IMR-90 (cell line): ENCODE measurements around the gene SYT5. TPM values are rescaled to one million over a fixed set of nuclear protein-coding genes. Genes with fewer than 3 reads are reported as not detected.

Experiments
- ATAC-seq: fragments of 200-7000 bp; cut with Tn5 transposase; 2 replicates; pipeline ENCODE4 v1.9.1; 2020; ENCODE audit warnings: low read depth, mild to moderate bottlenecking, moderate library complexity
- BruUV-seq: library from RNA; stranded (reverse); fragments of 400-500 nt; replicated peaks from 2 replicates; lab custom pipeline; 2021; lab: Mats Ljungman, UMichigan
- CTCF ChIA-PET: fragments of 300-600 bp; formaldehyde crosslinking; extraction: SDS; loops from one replicate; lab custom pipeline; 2021; ENCODE audit warnings: antibody characterized with exemption; lab: Yijun Ruan, JAX
- POLR2A ChIA-PET: fragments of 300-600 bp; sonication (Branson Sonifier 250); formaldehyde crosslinking; loops from one replicate; lab custom pipeline; 2022; ENCODE audit warnings: antibody characterized with exemption; ENCODE audit not compliant: unreplicated experiment; lab: Charles Lee
- DNase-seq: peaks from one replicate; pipeline ENCODE4 v3.0.0; 2013
- H2AFZ ChIP-seq: replicated peaks from 2 replicates; pipeline ENCODE3; 2013; ENCODE audit warnings: low read length, mild to moderate bottlenecking; ENCODE audit not compliant: poor library complexity
- H2AK5ac ChIP-seq: 2 replicates; pipeline ENCODE4 v1.6.1; 2013; ENCODE audit warnings: low read depth, low read length, inconsistent platforms
- H2AK9ac ChIP-seq: replicated peaks from 2 replicates; pipeline ENCODE3; 2013; ENCODE audit warnings: mild to moderate bottlenecking, low read depth, low read length, moderate library complexity; ENCODE audit not compliant: poor library complexity
- H2BK120ac ChIP-seq: 2 replicates; pipeline ENCODE4 v1.6.1; 2013; ENCODE audit warnings: low read depth, low read length, inconsistent platforms
- H2BK15ac ChIP-seq: 3 replicates; pipeline ENCODE4 v1.6.1; 2013; ENCODE audit warnings: low read depth, low read length, inconsistent platforms
- H2BK20ac ChIP-seq: 2 replicates; pipeline ENCODE4 v1.6.1; 2013; ENCODE audit warnings: low read depth, mild to moderate bottlenecking, inconsistent platforms, low read length, moderate library complexity
- H2BK5ac ChIP-seq: 2 replicates; pipeline ENCODE4 v1.6.1; 2013; ENCODE audit warnings: mild to moderate bottlenecking, low read depth, low read length, inconsistent platforms; ENCODE audit not compliant: poor library complexity, severe bottlenecking
- H3K14ac ChIP-seq: replicated peaks from 2 replicates; pipeline ENCODE4 v1.6.1; 2013; ENCODE audit warnings: low read depth, low read length, inconsistent platforms
- H3K18ac ChIP-seq: 2 replicates; pipeline ENCODE4 v1.6.1; 2013; ENCODE audit warnings: low read depth, low read length, control low read depth
- H3K23ac ChIP-seq: 2 replicates; pipeline ENCODE4 v1.6.1; 2013; ENCODE audit warnings: low read depth, low read length, inconsistent platforms
- H3K27ac ChIP-seq: 2 replicates; pipeline ENCODE4 v1.5.1; 2013; ENCODE audit warnings: mild to moderate bottlenecking, control low read depth, low read length; ENCODE audit not compliant: insufficient read depth
- H3K27me3 ChIP-seq: 2 replicates; pipeline ENCODE4 v1.6.1; 2013; ENCODE audit warnings: low read length; ENCODE audit not compliant: control insufficient read depth, insufficient read depth
- H3K36me3 ChIP-seq: 2 replicates; pipeline ENCODE4 v1.6.1; 2013; ENCODE audit warnings: low read length, mixed read lengths; ENCODE audit not compliant: control insufficient read depth, insufficient read depth
- H3K4ac ChIP-seq: 2 replicates; pipeline ENCODE4 v1.6.1; 2013; ENCODE audit warnings: low read depth, low read length, inconsistent platforms
- H3K4me1 ChIP-seq: 2 replicates; pipeline ENCODE4 v1.6.1; 2013; ENCODE audit warnings: low read length, mixed read lengths; ENCODE audit not compliant: control insufficient read depth, insufficient read depth
- H3K4me2 ChIP-seq: 2 replicates; pipeline ENCODE4 v1.6.1; 2013; ENCODE audit warnings: low read depth, mild to moderate bottlenecking, control low read depth, low read length, moderate library complexity
- H3K4me3 ChIP-seq: 2 replicates; pipeline ENCODE4 v1.5.1; 2013; ENCODE audit warnings: low read depth, mild to moderate bottlenecking, control low read depth, low read length, moderate library complexity; ENCODE audit not compliant: insufficient read depth
- H3K56ac ChIP-seq: 2 replicates; pipeline ENCODE4 v1.6.1; 2013; ENCODE audit warnings: low read length, inconsistent platforms; ENCODE audit not compliant: insufficient read depth; ENCODE audit errors: extremely low read depth
- H3K79me1 ChIP-seq, 2 experiments: 2 replicates each; pipeline ENCODE4 v1.6.1; 2013; ENCODE audit warnings: low read length in 2 of 2, inconsistent platforms in 1 of 2, low read depth in 1 of 2
- H3K9ac ChIP-seq: 2 replicates; pipeline ENCODE4 v1.6.1; 2013; ENCODE audit warnings: low read depth, low read length, control low read depth
- H3K9me1 ChIP-seq: 2 replicates; pipeline ENCODE4 v1.6.1; 2013; ENCODE audit warnings: low read length, inconsistent platforms; ENCODE audit not compliant: insufficient read depth
- H3K9me3 ChIP-seq: 2 replicates; pipeline ENCODE4 v1.6.1; 2013; ENCODE audit warnings: low read length; ENCODE audit not compliant: control insufficient read depth, insufficient read depth
- H4K20me1 ChIP-seq: 2 replicates; pipeline ENCODE4 v1.6.1; 2013; ENCODE audit warnings: low read length, inconsistent platforms; ENCODE audit not compliant: insufficient read depth
- H4K5ac ChIP-seq: 2 replicates; pipeline ENCODE4 v1.6.1; 2013; ENCODE audit warnings: mild to moderate bottlenecking, low read depth, low read length, control low read depth
- H4K8ac ChIP-seq, 2 experiments: 2 replicates each; pipeline ENCODE4 v1.6.1; 2013; ENCODE audit warnings: low read depth in 2 of 2, low read length in 2 of 2, control low read depth in 1 of 2, inconsistent platforms in 1 of 2
- H4K91ac ChIP-seq: 2 replicates; pipeline ENCODE4 v1.6.1; 2013; ENCODE audit warnings: low read depth, low read length, inconsistent platforms; ENCODE audit not compliant: insufficient read depth
- NFE2L2 ChIP-seq: fragments of 150-350 bp; IDR thresholded peaks from 2 replicates; pipeline ENCODE4 v1.6.1; 2016; ENCODE audit warnings: low read depth, mild to moderate bottlenecking, low read length
- RCOR1 ChIP-seq: IDR thresholded peaks from 2 replicates; pipeline ENCODE4 v1.6.1; 2012; ENCODE audit warnings: mild to moderate bottlenecking, low read length, improper control_type of control experiment; ENCODE audit not compliant: insufficient replicate concordance
- RFX5 ChIP-seq: IDR thresholded peaks from 2 replicates; pipeline ENCODE4 v1.8.0; 2012; ENCODE audit warnings: low read depth, mild to moderate bottlenecking, low read length, moderate library complexity
- WGBS, 2 experiments: methylation state at CpG; one replicate each; pipeline versions ENCODE4 v1.1.5 to v1.1.7; 2013; ENCODE audit warnings: missing lambda C conversion rate in 2 of 2; ENCODE audit not compliant: insufficient read length in 1 of 2; ENCODE audit errors: extremely low coverage in 2 of 2; 5-methylcytosine and 5-hydroxymethylcytosine counted together
- dilution Hi-C: fragments of 300-500 bp; cut with HindIII; formaldehyde crosslinking; loops from one replicate; pipeline ENCODE4 v1.14.3; 2018; ENCODE audit warnings: low sequenced_read_pairs; ENCODE audit not compliant: unreplicated experiment
- in situ Hi-C: fragments of 300-500 bp; cut with MboI; formaldehyde crosslinking; loops from 3 replicates; pipeline ENCODE4 v1.14.3; 2019; ENCODE audit warnings: low sequenced_read_pairs, inconsistent platforms, mixed read lengths
- intact Hi-C: fragments of 100-400 bp; cut with micrococcal nuclease; formaldehyde crosslinking; loops from 2 replicates; pipeline ENCODE4 v1.10.0; 2022
- polyA plus RNA-seq, 3 experiments: library from polyadenylated mRNA; depleted of rRNA; stranded (reverse); fragments of >200 nt; gene quantifications; 2 replicates each; pipeline ENCODE4 v1.2.3, GENCODE V29; 2012; ENCODE audit warnings: low replicate concordance in 1 of 3
- total RNA-seq: library from RNA; depleted of rRNA; stranded (reverse); fragments of >200 nt; gene quantifications from 2 replicates; pipeline ENCODE4 v1.2.3, GENCODE V29; 2012

Gene SYT5
- total and polyA plus RNA-seq, 2 of the 4 experiments (the other 2 are of a cell fraction): under 0.01 to 0.15 TPM

DNA sequence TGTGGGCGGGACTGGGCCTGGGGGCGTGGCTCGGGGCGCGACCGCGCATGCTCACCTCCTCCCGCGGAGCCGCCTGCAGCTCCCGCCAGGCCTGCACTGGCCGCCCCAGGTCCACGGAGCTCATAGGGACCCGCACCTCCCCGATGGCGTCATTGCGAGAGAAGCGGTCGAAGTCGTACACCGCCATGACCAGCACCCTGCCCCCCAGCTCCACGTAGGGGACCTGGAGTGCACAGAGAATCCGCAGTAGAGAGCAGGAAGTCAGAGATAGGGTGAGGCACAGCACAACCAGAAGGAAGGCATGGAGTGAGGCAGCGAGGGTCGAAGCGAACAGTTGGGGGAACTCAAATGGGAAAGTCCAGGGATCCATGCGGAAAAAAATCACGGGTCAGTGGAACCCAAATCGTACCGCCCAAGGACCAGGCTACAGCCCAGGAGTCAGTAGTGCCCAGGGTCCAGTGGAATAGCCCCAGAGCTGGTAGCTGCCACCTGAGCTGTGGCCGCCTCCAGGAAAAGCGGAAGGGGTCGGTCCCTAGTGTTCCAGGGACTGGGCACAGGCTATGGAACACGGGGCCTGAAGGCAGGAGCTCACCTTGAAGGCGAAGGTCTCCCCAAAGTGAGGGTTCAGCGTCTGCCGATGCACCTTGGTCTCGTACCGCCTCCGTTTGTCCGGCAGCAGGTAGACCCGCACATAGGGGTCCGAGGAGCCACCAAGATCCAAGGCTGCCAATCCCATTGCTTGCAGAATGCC is 4.8 kb downstream of the SYT5 start:
- H3K9me1 ChIP-seq: no peaks in the 10 kb centered on the region
- in situ Hi-C loops (no loop called here), dilution Hi-C loops (no loop called here), intact Hi-C loops (no loop called here)
- no peak overlapping the region for H4K91ac ChIP-seq
- H4K20me1 ChIP-seq: peaks cover 10% of the 10 kb centered on the region
- H2AFZ ChIP-seq: no peak overlapping the region
- H3K27ac ChIP-seq: no peak overlapping the region
- BruUV-seq: no TSS peak
- H3K4me3 ChIP-seq: no peak overlapping the region
- no peaks in the 10 kb centered on the region for H3K79me1 ChIP-seq
- DNase-seq: no peak
- no peak overlapping the region for H3K56ac ChIP-seq
- H3K36me3 ChIP-seq: no peaks in the 10 kb centered on the region
- H3K4me2 ChIP-seq: no peak overlapping the region
- H2BK120ac ChIP-seq: no peak overlapping the region
- H3K27me3 ChIP-seq: peaks cover 16% of the 10 kb centered on the region
- no peak overlapping the region for H4K8ac ChIP-seq
- ATAC-seq: no peak
- H2BK20ac ChIP-seq: no peak overlapping the region
- H2AK5ac ChIP-seq: no peak overlapping the region
- H3K4me1 ChIP-seq: peaks cover 8% of the 10 kb centered on the region
- TF ChIP-seq RFX5: no peak
- TF ChIP-seq RCOR1: no peak
- no peak for TF ChIP-seq NFE2L2
- POLR2A ChIA-PET: no interaction called here
- CTCF ChIA-PET: no interaction called here
- no peak overlapping the region for H4K5ac ChIP-seq
- no peak overlapping the region for H3K23ac ChIP-seq
- no peak overlapping the region for H2AK9ac ChIP-seq
- H3K14ac ChIP-seq: no peak overlapping the region
- H3K18ac ChIP-seq: no peak overlapping the region
- no peak overlapping the region for H2BK5ac ChIP-seq
- no peak overlapping the region for H3K9ac ChIP-seq
- H2BK15ac ChIP-seq: no peak overlapping the region
- no peak overlapping the region for H3K4ac ChIP-seq
- no peaks in the 10 kb centered on the region for H3K9me3 ChIP-seq
- WGBS, 2 experiments: 73% methylated on average over 16 of the region's 43 CpGs; no CpG with 5 or more reads in 1 of the 2 experiments
